ENCODE measurements around the gene KCNH1. TPM values are rescaled to one million over a fixed set of nuclear protein-coding genes. Genes with fewer than 3 reads are reported as not detected.

Gene KCNH1
- total and polyA plus RNA-seq, 9 of the 15 experiments (the other 6 are each of a cell fraction or from before 2014, with no cell fraction given) = not detected

DNA sequence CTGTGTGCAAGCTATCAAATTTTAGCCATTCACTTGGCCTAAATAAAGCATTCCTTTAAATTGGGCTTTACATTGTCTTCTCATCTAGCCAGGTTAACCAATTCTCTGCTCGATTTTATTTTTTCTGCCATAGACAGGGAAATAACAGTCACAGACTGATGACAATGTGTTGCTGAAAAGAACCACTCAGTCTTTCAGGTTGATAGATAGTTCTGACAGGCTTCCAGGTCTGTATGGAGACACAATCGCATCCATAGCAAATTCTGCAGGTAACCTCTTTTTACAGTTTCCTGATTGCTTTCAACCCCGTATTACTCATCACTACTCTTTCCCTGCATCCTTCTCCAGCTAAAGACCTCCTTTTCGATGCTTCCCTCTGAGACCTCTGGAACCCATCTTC lies 198.0 kb downstream of the KCNH1 start (continued):
- TF ChIP-seq, protein P1, sequence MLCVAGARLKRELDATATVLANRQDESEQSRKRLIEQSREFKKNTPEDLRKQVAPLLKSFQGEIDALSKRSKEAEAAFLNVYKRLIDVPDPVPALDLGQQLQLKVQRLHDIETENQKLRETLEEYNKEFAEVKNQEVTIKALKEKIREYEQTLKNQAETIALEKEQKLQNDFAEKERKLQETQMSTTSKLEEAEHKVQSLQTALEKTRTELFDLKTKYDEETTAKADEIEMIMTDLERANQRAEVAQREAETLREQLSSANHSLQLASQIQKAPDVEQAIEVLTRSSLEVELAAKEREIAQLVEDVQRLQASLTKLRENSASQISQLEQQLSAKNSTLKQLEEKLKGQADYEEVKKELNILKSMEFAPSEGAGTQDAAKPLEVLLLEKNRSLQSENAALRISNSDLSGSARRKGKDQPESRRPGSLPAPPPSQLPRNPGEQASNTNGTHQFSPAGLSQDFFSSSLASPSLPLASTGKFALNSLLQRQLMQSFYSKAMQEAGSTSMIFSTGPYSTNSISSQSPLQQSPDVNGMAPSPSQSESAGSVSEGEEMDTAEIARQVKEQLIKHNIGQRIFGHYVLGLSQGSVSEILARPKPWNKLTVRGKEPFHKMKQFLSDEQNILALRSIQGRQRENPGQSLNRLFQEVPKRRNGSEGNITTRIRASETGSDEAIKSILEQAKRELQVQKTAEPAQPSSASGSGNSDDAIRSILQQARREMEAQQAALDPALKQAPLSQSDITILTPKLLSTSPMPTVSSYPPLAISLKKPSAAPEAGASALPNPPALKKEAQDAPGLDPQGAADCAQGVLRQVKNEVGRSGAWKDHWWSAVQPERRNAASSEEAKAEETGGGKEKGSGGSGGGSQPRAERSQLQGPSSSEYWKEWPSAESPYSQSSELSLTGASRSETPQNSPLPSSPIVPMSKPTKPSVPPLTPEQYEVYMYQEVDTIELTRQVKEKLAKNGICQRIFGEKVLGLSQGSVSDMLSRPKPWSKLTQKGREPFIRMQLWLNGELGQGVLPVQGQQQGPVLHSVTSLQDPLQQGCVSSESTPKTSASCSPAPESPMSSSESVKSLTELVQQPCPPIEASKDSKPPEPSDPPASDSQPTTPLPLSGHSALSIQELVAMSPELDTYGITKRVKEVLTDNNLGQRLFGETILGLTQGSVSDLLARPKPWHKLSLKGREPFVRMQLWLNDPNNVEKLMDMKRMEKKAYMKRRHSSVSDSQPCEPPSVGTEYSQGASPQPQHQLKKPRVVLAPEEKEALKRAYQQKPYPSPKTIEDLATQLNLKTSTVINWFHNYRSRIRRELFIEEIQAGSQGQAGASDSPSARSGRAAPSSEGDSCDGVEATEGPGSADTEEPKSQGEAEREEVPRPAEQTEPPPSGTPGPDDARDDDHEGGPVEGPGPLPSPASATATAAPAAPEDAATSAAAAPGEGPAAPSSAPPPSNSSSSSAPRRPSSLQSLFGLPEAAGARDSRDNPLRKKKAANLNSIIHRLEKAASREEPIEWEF (CRISPR knock-in tag; IDR thresholded peaks at IDR 0.05) = no peak
- TF ChIP-seq, protein P2, sequence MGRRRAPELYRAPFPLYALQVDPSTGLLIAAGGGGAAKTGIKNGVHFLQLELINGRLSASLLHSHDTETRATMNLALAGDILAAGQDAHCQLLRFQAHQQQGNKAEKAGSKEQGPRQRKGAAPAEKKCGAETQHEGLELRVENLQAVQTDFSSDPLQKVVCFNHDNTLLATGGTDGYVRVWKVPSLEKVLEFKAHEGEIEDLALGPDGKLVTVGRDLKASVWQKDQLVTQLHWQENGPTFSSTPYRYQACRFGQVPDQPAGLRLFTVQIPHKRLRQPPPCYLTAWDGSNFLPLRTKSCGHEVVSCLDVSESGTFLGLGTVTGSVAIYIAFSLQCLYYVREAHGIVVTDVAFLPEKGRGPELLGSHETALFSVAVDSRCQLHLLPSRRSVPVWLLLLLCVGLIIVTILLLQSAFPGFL (CRISPR knock-in tag; IDR thresholded peaks at IDR 0.05) = no peak
- TF ChIP-seq XRCC4 (IDR thresholded peaks at IDR 0.05; ENCODE audit: extremely low read depth, insufficient read depth, insufficient read length) (no peak), SNIP1 (IDR thresholded peaks at IDR 0.05; ENCODE audit: low read depth) (no peak), KLF13 (tag; IDR thresholded peaks at IDR 0.05; ENCODE audit: borderline replicate concordance, low read depth) (no peak), NR4A1 (CRISPR knock-in tag; IDR thresholded peaks at IDR 0.05) (no peak), NR4A1 (tag; IDR thresholded peaks at IDR 0.05) (no peak)
